Adrenal gland (tissue), 5 donors: Measurements from ENCODE around the gene ABCG2.

Experiments
- POLR2A ChIP-seq, 2 donors: fragments of 450-650 bp; IDR thresholded peaks; one replicate each; pipeline ENCODE4 v1.6.1; 2017; ENCODE audit warnings: antibody characterized with exemption in 2 of 2, mild to moderate bottlenecking in 2 of 2, moderate library complexity in 1 of 2
- TF ChIP-seq, protein P1 (sequence below), 6 experiments: fragments of 450-650 bp in 4 of 6; fragments of 200-600 bp in 2 of 6; sonication (generic) in 1 of 6; IDR thresholded peaks; 1 replicate in 5 of 6; 2 replicates in 1 of 6; pipeline versions ENCODE4 v1.5.1 to v1.8.0; 2016 to 2021; ENCODE audit warnings: antibody characterized with exemption in 6 of 6, mild to moderate bottlenecking in 2 of 6, moderate library complexity in 1 of 6
- donor health status: DM: no; HTN: no; CAD: no.

- no peak for TF ChIP-seq POLR2A (IDR thresholded peaks at IDR 0.05)
- TF ChIP-seq, protein P1, sequence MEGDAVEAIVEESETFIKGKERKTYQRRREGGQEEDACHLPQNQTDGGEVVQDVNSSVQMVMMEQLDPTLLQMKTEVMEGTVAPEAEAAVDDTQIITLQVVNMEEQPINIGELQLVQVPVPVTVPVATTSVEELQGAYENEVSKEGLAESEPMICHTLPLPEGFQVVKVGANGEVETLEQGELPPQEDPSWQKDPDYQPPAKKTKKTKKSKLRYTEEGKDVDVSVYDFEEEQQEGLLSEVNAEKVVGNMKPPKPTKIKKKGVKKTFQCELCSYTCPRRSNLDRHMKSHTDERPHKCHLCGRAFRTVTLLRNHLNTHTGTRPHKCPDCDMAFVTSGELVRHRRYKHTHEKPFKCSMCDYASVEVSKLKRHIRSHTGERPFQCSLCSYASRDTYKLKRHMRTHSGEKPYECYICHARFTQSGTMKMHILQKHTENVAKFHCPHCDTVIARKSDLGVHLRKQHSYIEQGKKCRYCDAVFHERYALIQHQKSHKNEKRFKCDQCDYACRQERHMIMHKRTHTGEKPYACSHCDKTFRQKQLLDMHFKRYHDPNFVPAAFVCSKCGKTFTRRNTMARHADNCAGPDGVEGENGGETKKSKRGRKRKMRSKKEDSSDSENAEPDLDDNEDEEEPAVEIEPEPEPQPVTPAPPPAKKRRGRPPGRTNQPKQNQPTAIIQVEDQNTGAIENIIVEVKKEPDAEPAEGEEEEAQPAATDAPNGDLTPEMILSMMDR (IDR thresholded peaks at IDR 0.05) = no peak
These were observed 4.2 kb upstream of the ABCG2 start for GRCh38 chr4:88162626-88163025.
